Stimulated activated CD8-positive, alpha-beta memory T cell treated with anti-CD3 and anti-CD28 coated beads, Interleukin-7, amount 100 ng/mL, for 48 hours (primary cell): Measurements from ENCODE around the gene TFPI2.
"Not testable (repeated sequence)": the region's sequence is repeated elsewhere in the genome, so short reads cannot be mapped to it uniquely, and the experiment has no call there.

Experiments
- DNase-seq, 2 donors: peaks; one replicate each; pipeline ENCODE4 v3.0.0-alpha.2; 2020; ENCODE audit warnings: low read depth in 1 of 2; ENCODE audit errors: extremely low read depth in 1 of 2

The TFPI2 gene

GRCh38 chr7:93890464-93891068 is at the start of gene TFPI2:
Gene TFPI2, minus strand, starts transcription at chr7:93890753. Its CDS starts 75 bp downstream, at chr7:93890678.
- peak in 1 of 2 donors; percentile 6 for DNase-seq

DNA sequence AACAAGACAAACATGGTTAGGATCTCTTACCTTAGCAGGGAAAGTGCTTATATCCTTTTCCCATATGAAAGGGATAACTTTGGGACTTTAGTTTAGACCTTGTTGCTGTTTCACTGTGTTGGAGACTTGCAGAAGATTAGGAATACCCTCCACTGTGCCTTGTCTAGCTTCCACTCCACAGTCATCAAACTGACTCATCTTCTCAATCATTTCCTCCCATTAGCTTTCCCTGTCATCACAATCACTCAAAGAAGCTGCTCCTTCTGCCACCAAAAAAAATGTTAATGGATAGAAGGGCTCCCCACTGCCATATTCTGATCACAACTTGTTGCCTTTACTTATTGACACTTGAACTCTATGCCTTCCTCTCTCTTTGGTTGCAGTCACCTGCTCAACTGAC is 47.7 kb upstream of the TFPI2 start:
- no peak for DNase-seq

DNA sequence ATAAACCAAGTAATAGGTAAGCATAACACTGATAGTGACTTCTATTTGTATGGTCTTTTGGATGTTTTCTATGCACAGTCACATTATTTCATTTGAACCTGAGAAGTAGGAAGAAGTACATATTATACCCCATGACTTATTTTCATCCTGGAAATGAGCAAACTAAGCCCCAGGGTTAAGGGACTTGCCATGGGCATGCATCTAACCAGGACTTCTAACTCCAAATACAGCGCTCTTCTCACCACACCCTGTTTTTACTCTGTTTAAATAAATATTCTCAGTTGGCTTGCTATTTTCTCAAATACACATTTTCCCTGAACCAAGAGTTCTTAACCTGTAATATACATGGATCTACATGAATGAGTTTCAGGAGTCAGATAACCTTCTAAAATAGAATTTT is 47.3 kb upstream of the TFPI2 start:
- no peak for DNase-seq

DNA sequence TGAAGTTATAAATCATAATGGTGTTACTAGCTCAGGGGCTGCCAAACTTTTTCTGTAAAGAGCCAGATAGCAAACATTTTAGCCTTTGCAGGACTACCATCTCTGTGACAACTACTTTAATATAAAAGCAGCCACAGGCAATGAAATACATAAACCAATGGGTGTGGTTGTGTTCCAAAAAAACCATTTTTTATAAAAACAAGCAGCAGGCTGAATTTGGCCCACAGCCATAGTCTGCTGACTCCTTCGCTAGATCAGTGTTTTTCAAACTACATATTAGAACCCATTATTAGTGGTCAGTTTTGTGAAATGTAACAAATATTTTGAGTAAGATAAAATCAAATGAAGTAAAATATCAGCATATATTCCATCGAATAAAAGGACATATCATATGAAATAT is 44.5 kb upstream of the TFPI2 start:
- DNase-seq = no peak

- no peak for DNase-seq
Measured at GRCh38 chr7:93933156-93933555, 42.6 kb upstream of the TFPI2 start.

GRCh38 chr7:93931655-93932054 is 41.1 kb upstream of the TFPI2 start:
- DNase-seq = no peak

DNA sequence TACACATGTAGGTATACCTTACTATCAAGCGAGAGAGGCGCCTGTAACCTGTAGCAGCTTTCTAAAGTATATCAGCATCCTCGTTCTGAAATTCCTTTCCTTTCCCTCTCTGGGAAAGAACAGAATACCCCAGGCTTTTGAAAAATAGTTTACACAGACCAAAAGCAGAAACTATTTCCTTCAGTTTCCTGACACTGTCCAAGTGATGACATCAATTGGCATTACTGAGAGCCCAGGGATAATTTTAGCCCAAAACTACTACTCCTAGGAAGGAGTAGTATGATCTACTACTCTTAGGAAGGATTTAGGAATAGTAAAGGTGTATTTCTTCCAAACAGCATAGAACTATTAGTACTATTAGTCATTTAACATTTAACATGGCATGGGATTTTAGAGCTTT is 37.0 kb upstream of the TFPI2 start:
- no peak for DNase-seq

DNA sequence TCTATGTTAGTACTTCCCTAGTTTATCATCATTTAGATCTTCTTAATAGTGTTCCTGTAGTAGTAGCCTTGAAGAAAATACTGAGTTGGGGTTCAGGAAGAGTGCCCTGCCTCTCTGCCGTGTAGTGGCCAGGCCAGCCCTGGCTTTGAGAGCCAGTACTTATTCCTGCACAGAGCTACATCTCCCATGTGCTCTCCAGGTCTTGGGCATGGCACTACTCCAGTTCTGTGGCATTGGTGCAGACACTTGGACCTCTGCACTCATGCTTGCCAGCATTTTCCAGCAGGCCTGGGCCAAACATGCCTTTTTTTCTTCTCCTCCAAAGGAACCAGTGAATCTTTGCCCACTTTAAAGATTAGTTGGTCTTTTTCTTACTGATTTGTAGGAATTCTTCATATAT is 36.2 kb upstream of the TFPI2 start:
- DNase-seq = no peak

GRCh38 chr7:93923942-93924341 is 33.4 kb upstream of the TFPI2 start:
- DNase-seq = no peak

DNA sequence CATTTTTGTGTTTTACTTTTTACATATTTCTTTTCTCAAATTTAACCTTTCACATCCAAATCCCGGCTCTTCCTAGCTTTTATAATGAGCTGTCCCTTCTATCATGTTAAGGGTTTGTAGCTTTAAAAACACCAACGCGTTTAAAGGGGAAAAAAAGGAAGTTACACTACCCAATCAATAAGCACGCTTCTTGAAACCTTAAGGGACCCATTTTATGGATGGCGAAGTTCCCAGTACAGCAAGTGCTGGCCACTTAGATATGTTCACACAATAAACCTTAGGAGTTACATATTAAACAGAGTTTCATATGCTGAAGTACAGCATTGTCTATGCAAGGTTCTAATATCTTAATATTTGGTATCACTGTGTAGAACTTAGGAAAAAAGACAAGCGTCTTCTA is 32.7 kb upstream of the TFPI2 start:
- DNase-seq = no peak

DNA sequence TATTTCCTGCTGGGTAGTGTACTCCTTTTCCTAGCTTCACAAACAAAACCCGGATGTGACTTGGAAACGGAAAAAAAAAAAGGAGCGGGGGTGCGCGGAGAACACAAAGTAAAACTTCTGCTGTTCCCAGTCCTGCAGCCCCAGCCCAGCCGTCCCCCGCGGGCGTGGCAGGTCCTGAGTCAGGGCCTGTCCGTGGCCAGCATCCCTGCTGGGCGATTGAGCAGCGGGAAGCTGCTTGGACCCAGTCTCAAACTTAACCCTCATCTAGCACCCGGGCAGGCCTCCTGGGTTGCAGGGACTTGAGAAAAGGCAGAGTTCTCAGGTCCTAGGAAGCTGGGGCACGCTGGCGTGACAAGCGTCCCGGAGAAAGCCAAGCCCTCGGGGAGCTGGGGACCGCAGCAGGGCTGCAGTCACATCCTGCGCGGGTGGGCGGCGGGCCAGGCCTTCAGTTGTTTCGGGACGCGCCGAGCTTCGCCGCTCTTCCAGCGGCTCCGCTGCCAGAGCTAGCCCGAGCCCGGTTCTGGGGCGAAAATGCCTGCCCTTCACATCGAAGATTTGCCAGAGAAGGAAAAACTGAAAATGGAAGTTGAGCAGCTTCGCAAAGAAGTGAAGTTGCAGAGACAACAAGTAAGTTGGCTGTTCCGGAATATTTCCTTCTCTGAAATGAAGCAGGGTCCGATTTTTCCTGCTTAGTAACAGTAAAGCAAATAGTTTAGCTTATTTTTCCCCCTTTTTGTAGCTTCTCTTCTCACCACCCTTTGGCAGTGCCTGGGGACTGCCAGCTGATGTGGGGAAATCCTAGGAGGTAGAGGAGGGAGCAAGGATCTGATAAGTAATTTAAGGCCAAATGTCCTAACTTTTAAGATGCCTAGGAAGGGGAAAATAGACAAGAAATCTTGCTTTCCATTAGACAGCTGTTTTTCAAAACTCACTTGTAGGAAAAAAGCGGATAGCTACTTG is 31.3 kb upstream of the TFPI2 start, which contains the start of gene GNG11:
Gene GNG11, plus strand, starts transcription at position 129 of the 960 bp plus-strand sequence. Its CDS starts 403 bp downstream, at position 532.
- peak in 1 of 2 donors; percentile 18 for DNase-seq

DNA sequence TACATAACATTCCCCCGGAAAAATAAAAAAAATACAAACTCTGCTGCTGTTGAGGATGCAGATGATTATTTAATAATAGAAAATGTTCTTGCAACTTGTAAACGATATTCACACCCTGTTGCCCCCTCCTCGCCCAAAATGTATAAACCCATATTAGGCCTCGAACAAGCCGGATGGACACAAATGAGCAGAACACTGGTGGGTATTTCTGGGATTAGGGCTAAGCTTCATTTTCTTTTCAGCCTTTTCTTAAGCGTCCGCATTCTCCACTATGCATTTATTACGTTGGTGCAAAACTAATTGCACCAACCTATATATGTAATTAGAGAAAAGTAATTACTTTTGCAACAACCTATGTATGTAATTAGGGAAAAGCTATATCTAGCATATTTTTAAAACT is 30.6 kb upstream of the TFPI2 start:
- DNase-seq = no peak

DNA sequence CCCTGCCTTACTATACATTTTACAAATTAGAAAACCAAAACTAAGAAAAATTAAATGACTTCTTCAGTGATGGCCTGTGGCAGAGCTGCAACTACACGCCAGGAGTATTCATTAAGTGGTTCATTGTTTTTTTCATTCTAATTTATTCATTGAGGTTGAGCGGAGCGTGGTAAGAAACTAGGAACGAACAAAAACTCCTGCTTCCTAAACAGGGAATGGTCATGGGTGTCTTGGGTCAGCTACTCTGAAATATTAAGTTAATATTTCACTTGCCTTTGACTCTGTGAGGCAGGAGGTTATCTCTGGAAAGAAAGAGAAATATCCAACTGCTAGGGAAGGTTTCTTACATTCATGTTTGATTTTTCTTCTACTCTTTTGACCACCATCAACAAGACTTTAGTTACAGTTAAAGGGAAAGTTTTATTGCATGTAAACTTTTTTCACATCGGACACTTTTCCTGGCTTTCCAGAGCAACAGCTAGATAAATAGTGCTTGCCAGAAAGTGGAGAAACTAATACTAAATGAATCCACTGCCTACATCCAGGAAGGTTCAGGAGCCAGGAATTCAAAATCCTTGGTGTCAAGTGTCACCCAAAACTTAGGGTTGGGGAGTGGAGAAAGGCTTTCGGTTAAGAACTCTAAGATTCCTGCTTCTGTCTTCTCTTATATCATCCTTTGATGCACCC is 30.1 kb upstream of the TFPI2 start:
- DNase-seq = no peak

DNA sequence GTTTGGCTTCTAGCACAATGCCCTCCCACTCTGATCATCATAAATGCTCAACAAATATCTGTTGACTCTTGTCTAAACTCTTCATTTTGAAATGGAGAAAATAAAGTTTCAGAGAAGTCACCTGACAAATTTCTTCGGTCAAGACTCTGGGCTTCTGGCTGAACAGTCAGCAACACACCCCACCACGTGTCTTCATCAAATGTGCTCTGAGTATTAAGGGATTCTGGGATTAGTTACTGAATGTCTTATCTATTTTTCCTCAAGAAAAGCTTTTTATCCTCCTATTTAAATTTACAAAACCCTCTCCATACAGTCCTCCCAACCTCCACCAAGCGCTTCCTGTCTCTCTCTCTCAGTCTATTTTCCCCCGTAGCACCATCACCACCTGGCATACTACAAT is 25.8 kb upstream of the TFPI2 start:
- not testable (repeated sequence) for DNase-seq

- DNase-seq = not testable (repeated sequence)
Measured at GRCh38 chr7:93915888-93916287, 25.3 kb upstream of the TFPI2 start.

DNA sequence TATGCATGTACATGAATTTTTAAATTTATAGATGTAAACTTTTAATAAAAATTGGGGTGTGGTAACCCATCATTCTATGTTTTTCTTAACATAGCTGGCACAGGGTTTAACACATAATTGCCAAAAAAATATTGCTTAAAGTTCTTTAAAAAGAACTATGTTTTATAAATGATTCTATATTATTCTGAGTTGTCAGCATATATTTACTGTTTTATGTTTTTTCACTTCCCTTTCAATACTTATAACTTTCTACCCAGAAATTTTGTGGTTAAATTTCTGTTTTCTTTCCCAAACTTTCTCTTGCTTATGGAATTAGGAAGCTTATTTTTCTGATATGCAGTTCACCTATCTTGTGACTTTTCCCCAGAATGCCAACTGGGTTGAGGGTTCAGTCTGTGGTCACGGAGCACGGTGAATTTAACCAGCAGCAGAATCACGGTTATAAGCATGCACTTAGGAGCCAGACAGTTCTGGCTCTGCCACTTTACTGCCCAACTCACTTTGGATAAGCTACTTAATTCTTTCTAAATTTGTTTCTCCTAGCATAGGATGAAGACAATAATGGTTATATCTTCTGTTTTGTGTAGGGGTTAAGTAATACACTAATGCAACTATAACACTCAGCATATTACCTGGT is 24.8 kb upstream of the TFPI2 start:
- not testable (repeated sequence) for DNase-seq

DNA sequence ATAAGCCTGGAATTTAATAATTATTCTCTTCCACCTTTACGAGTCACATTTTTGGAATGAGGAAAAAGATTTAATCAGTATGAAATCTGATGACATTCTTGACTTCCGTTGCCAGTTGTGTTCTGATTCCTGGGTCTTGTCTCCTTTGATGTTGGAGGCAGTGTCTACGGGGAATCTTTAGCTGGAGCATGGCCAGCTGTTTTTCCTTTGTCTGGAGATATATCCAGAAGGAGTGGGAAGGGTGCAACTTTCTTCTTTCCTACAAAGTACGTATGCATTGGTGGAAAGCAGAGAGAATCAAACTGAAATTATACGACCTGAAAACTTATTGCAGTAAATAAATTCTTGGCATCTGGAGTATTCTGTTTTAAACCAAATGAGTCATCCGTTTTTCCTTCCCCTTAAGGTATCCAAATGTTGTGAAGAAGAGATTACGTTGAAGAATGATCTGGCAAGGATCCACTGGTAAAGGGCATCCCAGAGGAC is 24.1 kb upstream of the TFPI2 start:
- no peak for DNase-seq

DNA sequence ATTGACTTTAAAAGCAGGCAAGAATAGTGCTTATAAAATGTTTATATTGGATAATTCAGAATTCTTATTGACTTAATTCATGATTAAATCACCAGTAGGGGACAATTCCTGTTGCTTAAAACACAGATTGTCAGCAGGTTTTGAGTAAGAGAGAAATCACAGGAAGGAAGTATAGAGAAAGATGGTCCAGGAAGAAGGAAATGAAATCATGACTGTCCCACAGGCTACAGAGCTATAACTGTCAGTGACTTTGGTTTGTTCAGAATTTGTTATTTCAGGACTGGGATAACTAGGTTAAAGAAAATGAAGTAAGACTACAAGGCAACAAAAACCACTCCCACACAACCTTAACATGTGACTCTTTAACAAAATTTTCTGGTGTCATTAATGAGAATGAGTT is 22.6 kb upstream of the TFPI2 start:
- DNase-seq = no peak

- not testable (repeated sequence) for DNase-seq
Measured at GRCh38 chr7:93911661-93912060, 21.1 kb upstream of the TFPI2 start.

DNA sequence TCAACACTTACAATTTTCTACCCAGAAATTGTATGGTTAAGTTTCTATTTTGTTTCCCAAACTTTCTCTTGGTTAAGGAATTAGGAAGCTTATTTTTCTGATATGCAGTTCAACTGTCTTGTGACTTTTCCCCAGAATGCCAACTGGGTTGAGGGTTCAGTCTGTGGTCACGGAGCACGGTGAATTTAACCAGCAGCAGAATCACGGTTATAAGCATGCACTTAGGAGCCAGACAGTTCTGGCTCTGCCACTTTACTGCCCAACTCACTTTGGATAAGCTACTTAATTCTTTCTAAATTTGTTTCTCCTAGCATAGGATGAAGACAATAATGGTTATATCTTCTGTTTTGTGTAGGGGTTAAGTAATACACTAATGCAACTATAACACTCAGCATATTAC is 20.7 kb upstream of the TFPI2 start:
- DNase-seq = not testable (repeated sequence)
